ENCODE results near the gene EIF4EBP2.

- no peak for TF ChIP-seq EZH2phosphoT487 (IDR thresholded peaks at IDR 0.05; ENCODE audit: borderline replicate concordance, low read depth)
- no peak for TF ChIP-seq MAX (IDR thresholded peaks at IDR 0.05; ENCODE audit: low read depth)
- no peak for TF ChIP-seq YY1 (IDR thresholded peaks at IDR 0.05; ENCODE audit: low read depth)
- TF ChIP-seq ZBTB33 (IDR thresholded peaks at IDR 0.05; ENCODE audit: borderline replicate concordance, low read depth) = no peak
- TF ChIP-seq TEAD4 (IDR thresholded peaks at IDR 0.05; ENCODE audit: borderline replicate concordance, insufficient read depth) = no peak
- peak; percentile 82 for TF ChIP-seq CTCF (IDR thresholded peaks at IDR 0.05)
- TF ChIP-seq RFX5 (IDR thresholded peaks at IDR 0.05; ENCODE audit: low read length) = no peak
- no peak for TF ChIP-seq FOXJ3 (CRISPR knock-in tag; IDR thresholded peaks at IDR 0.05)
- TF ChIP-seq GABPA (IDR thresholded peaks at IDR 0.05; ENCODE audit: low read depth) = no peak
- TF ChIP-seq POLR2AphosphoS5 (IDR thresholded peaks at IDR 0.05; ENCODE audit: low read depth, low read length) = no peak
- TF ChIP-seq EP300 (IDR thresholded peaks at IDR 0.05; ENCODE audit: borderline replicate concordance in 1 of 2, low read depth in 1 of 2, low read length in 1 of 2) = no peak
- TF ChIP-seq TAF1 (IDR thresholded peaks at IDR 0.05; ENCODE audit: borderline replicate concordance, low read depth, low read length) = no peak
- no peak for TF ChIP-seq REST (IDR thresholded peaks at IDR 0.05; ENCODE audit: low read depth, low read length)
Measured at GRCh38 chr10:70461397-70462348, 57.7 kb downstream of the EIF4EBP2 start.
